HepG2 (cell line): ENCODE results near the gene TM6SF1.
"Not testable (repeated sequence)": the region's sequence is repeated elsewhere in the genome, so short reads cannot be mapped to it uniquely, and the experiment has no call there.

ENCODE experiments used
- HNF4G ChIP-seq, 2 experiments: sonication (generic) in 1 of 2; formaldehyde crosslinking in 1 of 2; IDR thresholded peaks; 2 replicates each; pipeline versions ENCODE4 v1.4.0 to v1.6.1; 2011 to 2020; ENCODE audit warnings: borderline replicate concordance in 2 of 2, low read depth in 2 of 2, mild to moderate bottlenecking in 2 of 2, low read length in 1 of 2, missing genetic modification reagents in 1 of 2, moderate library complexity in 1 of 2
- SALL1 ChIP-seq: sonication (generic); formaldehyde crosslinking; IDR thresholded peaks from 2 replicates; pipeline ENCODE4 v1.8.0; 2022; ENCODE audit warnings: mild to moderate bottlenecking, missing genetic modification reagents
- SMC3 ChIP-seq: IDR thresholded peaks from 2 replicates; pipeline ENCODE4 v1.6.1; 2011; ENCODE audit warnings: low read length, improper control_type of control experiment
- TF ChIP-seq, protein P1 (sequence below): sonication (generic); formaldehyde crosslinking; IDR thresholded peaks from 2 replicates; pipeline ENCODE4 v1.5.0; 2020; ENCODE audit warnings: mild to moderate bottlenecking, missing genetic modification reagents, moderate library complexity

DNA sequence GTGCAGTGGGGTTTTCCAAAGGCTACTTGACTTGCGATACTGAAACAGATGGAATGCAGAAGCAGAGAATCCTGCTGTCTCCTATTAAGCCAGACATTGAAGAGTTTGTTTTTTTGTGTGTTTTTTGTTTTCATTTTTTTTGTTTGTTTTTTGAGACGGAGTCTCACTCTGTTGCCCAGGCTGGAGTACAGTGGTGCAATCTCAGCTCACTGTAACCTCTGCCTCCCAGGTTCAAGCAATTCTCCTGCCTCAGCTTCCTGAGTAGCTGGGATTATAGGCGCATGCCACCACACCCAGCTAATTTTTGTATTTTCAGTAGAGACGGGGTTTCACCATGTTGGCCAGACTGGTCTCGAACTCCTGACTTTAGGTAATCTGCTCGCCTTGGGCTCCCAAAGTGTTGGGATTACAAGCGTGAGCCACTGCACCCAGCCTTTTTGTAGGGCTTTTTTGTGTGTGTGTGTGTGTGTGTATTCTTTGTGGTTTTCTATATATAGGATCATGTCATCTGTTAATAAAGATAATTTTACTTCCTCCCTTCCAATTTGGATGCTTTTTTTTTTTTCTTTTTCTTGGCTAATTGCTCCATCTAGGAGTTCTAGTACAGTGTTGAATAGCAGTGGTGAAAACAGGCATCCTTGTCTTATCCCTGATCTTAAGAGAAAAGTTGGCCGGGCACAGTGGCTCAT is 21.4 kb upstream of the TM6SF1 start:
- not testable (repeated sequence) for TF ChIP-seq SALL1 (CRISPR knock-in tag); SMC3; HNF4G (IDR thresholded peaks at IDR 0.05; ENCODE audit: borderline replicate concordance, low read depth, low read length); HNF4G (CRISPR knock-in tag; IDR thresholded peaks at IDR 0.05; ENCODE audit: borderline replicate concordance, low read depth)
- TF ChIP-seq, protein P1, sequence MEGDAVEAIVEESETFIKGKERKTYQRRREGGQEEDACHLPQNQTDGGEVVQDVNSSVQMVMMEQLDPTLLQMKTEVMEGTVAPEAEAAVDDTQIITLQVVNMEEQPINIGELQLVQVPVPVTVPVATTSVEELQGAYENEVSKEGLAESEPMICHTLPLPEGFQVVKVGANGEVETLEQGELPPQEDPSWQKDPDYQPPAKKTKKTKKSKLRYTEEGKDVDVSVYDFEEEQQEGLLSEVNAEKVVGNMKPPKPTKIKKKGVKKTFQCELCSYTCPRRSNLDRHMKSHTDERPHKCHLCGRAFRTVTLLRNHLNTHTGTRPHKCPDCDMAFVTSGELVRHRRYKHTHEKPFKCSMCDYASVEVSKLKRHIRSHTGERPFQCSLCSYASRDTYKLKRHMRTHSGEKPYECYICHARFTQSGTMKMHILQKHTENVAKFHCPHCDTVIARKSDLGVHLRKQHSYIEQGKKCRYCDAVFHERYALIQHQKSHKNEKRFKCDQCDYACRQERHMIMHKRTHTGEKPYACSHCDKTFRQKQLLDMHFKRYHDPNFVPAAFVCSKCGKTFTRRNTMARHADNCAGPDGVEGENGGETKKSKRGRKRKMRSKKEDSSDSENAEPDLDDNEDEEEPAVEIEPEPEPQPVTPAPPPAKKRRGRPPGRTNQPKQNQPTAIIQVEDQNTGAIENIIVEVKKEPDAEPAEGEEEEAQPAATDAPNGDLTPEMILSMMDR (CRISPR knock-in tag): not testable (repeated sequence)
